HCEC 1CT (cell line): ENCODE measurements around the gene SLC26A11.
"Not testable (repeated sequence)": the region's sequence is repeated elsewhere in the genome, so short reads cannot be mapped to it uniquely, and the experiment has no call there.

ENCODE experiments used
- DNase-seq: peaks from one replicate; pipeline ENCODE4 v3.0.0-alpha.2; 2017

Gene SLC26A11

DNA sequence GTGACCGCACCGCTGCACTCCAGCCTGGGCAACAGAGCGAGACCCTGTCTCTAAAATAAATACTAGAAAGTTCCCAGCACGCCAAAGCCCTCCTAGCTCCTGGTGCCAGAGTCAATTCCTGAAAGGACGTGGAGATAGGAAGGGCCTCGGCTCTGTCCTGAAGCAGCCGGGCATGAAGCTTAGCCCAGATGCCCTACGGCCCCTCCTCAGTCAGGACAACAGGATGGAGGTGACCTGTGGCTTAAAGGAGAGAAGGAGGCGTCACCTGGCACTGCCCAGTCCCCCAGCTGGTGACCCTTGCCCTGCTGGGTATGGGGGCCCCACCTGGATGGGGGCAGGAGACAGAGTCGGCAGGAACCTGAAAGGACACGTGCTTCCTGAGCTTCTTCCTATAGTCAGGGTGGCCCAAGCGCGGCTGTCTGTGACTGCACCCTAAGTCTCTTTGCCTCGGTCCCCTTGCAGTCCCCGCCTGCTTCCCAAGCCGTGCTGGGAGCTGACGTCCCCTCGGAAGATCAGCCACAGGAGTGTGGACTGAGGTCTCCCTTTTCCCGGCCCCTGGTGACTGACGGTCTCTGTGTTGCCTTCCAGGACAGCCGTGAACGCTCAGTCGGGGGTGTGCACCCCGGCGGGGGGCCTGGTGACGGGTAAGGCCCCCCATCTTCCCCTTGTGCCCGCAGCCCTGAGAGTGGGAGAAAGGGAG is 25.5 kb downstream of the SLC26A11 start:
- no peak for DNase-seq

DNA sequence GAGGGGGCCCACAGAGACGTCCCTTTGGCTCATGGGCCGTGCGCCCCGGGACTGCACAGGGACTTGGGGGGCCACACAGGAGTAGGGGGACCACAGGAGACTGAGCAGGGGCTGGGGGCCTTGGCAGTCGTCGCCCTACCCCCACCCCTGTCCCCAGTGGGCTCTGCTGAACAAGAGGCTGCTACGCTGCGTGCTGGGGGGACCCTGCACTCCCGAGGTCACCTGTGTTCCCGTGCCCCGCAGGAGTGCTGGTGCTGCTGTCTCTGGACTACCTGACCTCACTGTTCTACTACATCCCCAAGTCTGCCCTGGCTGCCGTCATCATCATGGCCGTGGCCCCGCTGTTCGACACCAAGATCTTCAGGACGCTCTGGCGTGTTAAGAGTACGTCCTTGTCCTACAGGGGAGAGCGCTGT is 26.0 kb downstream of the SLC26A11 start:
- DNase-seq, result no peak

DNA sequence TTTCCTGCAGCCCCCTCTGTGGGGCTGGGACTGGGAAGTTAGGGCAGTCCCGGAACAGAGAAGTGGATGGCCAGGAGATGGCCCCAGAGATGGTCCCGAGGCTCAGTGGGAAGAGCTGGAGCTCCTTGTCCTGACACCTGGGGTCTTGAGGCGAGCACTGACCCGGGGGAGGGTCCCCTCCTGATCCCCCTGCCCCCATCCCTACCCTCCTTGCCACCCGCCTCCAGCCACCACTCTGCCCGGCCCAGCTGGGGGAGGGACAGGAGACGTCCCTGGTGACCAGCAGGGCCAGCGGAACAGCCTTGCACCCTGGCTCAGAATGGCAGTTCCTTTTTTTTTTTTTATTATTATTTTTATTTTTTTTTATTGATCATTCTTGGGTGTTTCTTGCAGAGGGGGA is 26.5 kb downstream of the SLC26A11 start:
- no peak for DNase-seq

DNA sequence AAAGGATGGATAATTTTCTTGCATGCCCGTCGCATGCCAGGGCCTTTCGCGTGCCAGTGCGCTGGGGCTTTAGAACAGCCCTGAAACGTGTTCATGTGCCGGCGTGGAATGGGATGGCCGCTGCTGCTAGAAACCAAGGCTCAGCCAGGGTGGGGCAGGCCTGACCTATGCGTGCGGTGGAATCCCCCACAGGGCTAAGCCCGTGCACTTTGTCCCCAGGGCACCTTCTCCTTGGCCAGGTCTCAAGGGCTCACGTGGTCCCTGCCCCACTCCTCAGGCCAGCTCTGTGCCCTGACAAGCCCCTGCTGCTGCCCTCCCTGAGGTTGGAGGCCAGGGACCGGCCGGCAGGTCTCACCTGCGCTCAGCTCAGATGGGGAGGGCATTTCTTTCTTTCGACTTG is 27.3 kb downstream of the SLC26A11 start:
- DNase-seq, result no peak

DNA sequence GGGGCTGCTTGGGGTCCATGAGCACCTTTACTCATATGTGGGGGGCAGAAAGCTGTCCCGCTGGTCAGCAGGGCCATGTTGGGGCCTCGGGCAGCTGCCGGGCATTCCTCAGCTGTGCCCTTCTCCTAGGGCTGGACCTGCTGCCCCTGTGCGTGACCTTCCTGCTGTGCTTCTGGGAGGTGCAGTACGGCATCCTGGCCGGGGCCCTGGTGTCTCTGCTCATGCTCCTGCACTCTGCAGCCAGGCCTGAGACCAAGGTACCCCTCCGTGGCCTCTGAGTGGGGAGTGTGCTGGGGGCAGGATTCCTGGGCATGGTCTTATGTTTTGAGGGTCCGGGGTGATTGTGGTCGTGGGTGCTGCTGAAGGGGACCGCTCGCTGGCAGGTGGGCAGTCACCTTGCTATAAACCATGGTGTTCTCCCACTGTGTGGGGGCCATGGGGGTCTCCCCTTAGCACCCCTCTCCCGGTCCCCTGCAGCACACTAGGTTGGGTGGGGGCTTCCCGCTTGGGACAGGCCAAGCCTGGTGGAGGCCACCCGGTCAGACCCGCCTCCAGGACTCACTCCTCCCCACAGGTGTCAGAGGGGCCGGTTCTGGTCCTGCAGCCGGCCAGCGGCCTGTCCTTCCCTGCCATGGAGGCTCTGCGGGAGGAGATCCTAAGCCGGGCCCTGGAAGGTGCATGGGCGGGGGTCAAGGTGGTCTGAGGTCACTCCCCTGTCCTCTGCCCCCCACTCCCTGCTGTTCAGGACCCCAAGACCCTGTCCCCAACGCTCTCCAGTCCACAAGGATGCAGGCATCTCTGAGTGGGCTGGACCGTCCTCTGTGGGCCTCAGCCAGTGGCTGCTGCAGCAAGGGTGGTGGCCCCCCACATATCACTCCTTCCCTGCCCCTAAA is 28.0 kb downstream of the SLC26A11 start:
- DNase-seq, result no peak

DNA sequence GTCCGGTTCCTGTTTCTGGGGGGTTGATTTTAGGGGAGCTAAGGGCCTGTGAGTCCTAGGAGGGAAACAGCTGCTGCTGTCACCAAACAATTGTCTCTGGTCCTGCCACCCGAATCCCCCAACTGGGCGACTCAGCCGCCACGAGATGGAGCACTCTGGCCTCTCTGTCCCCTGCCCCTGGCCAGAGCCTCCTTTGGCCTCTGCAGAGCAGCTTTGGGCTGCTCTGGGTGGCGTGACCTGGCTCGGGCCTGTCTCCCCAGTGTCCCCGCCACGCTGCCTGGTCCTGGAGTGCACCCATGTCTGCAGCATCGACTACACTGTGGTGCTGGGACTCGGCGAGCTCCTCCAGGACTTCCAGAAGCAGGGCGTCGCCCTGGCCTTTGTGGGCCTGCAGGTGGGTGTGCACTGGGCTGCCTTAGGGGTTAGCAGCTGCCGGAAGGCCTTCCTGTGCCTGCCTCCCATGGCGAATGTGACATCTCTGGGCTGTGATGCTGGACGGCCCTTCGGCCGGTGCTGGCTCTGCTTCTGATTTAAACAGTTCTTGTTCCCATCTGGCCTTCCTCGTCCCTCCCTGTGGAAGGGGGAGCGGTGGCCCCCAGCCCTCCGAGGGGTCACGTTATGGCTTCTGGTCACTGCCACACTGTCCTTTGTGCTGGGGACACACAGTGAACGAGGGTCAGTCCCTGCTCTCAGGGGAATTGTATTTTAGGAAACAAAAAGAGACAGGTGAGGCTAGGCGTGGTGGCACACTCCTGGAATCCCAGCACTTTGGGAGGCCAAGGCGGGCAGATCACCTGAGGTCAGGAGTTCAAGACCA is 28.9 kb downstream of the SLC26A11 start:
- no peak for DNase-seq

DNA sequence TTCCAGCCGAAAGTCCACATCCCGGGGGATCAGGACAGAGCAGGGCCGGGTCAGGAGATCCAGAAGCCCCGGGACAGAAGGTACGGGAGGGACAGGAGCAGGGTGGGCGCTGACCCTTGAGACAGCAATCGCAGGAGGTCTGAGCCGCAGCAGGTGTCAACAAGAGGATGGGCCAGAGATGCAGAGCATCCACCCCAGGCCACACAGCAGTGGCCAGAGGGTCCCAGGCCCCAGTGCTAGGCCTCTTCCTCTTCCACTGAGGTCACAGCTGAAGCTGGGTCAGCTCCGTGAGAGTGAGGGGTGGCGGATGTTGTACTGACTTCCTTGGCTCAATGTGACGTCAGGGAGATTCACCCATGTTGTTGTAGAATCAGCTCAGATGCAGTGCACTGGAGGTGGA is 31.7 kb downstream of the SLC26A11 start:
- no peak for DNase-seq

DNA sequence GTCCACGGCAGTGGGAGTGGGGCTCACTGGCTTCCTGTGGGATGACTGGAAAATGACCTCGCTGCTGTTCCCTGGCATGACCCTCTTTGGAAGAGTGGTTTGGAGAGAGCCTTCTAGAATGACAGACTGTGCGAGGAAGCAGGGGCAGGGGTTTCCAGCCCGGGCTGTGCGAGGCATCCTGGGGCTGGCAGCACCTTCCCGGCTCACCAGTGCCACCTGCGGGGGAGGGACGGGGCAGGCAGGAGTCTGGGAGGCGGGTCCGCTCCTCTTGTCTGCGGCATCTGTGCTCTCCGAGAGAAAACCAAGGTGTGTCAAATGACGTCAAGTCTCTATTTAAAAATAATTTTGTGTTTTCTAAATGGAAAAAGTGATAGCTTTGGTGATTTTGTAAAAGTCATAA is 32.6 kb downstream of the SLC26A11 start:
- DNase-seq, result no peak

DNA sequence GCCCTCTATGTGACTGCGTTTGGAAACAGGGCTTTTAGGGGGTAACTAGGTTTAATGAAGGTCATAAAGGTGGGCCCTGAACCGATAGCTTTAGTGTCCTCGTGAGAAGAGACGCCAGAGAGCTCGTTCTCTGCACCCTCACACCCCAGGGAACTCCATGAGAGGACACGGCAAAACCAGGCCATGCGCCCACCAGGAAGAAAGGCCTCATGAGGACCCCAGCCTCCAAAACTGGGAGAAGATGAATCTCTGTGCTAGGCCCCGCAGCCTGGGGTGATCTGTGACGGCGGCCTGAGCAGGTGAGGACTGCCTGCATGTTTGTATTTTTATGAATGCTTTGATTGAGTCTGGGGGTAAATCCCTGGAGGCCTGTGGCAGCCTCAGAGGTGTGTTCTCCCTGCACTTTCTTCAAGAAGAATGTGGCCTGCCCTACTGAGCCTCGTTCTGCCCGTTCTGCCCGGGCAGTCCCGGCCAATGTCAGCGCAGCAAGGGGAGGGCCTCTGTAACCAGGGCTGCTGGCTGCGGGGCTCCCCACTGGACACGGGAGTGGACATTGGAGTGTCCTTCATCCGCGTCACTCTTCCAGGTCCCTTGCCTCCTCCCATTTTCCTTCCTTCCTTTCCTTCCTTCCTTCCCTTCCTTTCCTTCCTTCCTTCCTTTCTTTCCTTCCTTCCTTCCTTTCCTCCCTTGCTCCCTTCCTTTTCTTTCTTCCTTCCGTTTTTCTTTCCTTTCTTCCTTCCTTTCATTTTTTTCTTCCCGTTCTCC is 33.6 kb downstream of the SLC26A11 start:
- no peak for DNase-seq

DNA sequence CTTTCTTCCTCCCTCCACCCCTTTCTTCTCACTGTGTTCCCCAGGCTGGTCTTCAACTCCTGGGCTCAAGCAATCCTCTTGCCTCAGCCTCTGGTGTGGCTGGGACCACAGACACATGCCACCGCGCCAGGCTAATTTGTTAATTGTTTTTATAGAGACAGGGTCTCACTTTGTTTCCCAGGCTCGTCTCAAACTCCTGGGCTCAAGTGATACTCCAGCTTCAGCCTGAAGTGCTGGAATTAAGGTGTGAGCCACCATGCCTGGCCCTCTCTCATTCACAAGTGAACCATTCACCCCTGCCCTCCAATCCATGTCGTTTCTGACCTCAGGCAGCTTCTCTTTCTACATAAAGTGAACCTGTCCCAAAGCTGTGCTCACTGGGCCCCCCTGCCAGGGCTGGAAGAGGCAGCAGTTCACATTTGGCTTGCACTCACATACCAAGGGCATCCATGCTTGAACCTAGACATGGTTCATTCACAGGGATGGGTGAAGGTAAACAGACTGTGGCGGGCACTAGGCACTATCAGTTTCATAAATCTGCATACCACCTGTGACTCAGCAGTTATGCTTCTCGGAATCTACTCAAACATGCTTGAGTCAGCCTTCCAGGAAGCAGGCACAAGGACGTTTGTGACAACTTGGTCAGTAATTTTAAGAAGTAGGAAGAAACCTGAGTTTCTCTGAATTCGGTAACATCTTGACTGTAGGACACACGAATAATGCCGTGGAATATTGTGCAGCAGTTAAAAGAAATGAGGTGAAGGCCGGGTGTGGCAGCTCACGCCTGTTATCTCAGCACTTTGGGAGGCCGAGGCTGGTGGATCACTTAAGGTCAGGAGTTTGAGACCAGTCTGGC is 34.4 kb downstream of the SLC26A11 start:
- peak; percentile 87 for DNase-seq

DNA sequence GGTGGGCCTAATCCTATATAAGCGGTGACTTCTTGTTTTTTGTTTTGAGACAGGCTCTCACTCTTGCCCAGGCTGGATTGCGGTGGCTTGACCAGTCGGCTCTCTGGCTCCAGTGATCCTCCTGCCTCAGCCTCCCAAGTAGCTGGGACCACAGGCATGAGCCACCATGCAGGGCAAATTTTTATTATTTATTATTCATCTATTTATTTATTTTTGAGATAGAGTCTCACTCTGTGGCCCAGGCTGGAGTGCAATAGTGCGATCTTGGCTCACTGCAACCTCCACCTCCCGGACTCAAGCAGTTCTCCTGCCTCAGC is 35.8 kb downstream of the SLC26A11 start:
- no peak for DNase-seq

DNA sequence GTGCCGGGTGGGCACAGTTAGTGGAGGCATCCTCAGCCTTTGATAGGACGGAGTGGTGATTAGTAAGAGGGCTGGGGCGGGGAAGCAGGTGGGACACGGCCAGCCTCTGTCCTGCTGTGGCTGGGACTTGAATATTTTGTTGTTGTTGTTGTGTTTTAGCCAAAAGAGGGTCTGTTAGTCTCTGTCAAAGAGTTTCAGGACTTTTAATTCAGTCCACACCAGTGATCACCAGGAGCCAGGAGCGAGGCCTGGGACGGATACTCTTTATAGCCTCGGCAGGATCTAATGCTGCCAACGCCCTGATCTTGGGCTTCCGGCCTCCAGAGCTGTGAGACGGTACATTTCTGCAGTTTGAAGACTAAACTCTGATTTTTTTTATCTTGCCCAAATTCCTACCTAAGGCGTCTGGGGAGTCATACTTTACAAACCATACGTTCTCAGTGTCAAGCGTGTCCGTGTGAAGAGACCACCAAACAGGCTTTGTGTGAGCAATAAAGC is 37.5 kb downstream of the SLC26A11 start:
- DNase-seq, result no peak

DNA sequence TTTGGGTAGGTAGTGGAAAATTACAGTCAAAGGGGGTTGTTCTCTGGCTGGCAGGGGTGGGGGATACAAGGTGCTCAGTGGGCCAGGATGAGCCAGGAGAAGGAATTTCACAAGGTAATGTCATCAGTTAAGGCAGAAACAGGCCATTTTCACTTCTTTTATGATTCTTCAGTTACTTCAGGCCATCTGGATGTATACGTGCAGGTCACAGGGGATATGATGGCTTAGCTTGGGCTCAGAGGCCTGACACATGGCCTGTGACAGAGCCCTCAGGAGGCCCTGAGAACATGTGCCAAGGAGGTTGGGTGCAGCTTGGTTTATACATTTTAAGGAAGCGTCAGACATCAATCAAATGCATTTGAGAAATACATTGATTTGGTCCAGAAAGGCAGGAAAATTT is 38.1 kb downstream of the SLC26A11 start:
- DNase-seq, result not testable (repeated sequence)

DNA sequence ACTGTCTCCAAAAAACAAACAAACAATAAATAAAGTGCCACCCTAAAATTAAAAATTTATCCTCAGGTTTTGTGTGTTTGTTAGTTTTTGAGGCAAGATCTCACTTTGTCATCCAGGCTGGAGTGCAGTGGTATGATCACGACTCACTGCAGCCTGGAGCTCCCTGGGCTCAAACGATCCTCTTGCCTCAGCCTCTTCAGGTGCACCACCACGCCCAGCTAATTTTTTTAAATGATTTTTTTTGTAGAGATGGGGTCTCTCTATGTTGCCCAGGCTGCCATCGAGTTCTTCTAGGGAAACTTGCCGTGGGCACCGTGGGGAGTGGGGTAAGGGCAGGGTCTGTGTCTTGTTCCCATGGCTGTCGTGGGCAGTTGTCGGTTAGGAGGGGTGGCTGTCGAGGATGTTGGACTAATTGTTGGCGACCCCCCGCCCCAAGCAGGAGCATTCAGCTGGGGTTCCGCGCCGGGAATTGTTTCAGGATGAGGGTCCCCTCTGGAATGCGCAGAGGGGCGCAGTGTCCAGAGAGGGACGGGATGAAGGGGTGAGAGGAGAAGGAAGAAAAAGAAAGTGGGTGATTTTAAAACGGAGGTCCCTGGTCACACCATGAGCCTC is 39.3 kb downstream of the SLC26A11 start:
- DNase-seq, result peak; percentile 29

DNA sequence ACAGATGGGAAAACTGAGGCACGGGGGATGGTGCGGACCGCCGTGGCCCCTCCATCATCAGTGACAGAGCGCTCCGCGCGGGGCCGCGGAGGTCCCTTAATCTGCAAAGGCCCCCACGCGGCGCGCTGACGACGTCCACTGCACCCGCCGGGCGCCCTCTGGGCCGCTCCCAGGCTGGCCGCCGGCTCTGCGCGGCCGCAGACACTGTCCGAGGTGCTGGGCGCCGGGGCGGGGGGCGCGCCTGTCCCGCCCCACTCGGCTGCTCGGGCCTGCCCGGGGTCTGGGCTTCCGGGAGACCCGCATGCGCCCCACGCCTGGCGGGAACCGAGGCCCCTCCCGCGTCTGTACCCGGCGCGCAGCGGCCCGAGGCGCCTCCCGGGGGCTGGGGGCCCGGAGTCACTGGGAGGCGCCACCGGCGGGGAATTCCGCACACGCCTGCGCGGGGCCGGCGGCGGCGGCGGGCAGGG is 39.9 kb downstream of the SLC26A11 start:
- peak; percentile 55 for DNase-seq

DNA sequence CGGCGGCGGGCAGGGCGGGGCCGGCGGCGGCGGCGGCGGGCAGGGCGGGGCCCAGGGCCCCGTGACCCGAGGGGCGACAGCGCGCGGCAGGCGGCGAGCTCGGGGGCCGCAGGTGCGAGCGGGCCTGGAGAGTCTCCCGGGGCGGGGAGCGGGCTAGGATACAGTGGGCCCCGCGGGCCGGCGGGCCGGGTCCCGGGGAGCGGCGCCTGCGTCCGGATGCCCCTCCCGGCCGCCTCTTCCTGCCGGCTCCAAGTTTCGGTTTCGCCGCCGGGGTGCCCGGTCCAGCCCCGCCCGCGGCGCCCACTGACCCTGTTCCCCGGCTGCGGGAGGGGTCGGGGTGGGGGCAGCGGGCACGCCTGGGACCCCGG is 40.5 kb downstream of the SLC26A11 start, which contains the start of gene RNF213:
RNF213 (plus strand) TSS at position 62 of the 368 bp plus-strand sequence. CDS start 2,830 bp downstream, outside the sequence.
- peak; percentile 31 for DNase-seq

DNA sequence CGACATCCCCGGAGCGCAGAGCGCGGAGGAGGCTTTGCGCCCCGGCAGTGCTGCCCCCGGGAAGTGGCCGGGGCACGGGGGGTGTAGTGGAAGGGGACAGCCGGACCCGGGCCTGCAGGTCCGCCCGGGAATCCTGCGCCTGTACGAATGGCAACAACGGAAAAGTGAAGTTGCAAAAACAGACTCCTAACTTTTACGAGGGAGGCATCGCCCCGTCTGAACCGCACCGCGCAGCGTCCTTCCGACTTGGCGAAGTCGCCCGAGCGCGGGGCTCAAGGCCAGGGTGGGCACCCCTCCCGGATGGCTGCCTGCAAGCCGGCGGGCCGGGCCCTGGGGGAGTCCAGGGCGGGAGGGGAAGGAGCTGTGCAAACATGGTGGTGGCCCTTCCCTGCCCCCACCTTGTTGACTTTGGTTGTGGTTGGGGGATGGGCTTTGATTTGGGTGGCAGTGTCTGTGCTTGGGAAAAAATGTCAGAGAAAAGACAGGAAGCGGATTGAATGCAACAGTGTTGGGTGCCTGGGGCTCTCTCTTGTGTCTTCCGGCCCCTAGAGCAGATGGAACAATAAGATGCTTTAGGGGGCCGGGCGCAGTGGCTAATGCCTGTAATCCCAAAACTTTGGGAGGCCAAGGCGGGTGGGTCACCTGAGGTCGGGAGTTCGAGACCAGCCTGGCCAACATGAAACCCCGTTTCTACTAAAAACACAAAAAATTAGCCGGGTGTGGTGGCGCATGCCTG is 41.1 kb downstream of the SLC26A11 start:
- DNase-seq, result peak; percentile 51

DNA sequence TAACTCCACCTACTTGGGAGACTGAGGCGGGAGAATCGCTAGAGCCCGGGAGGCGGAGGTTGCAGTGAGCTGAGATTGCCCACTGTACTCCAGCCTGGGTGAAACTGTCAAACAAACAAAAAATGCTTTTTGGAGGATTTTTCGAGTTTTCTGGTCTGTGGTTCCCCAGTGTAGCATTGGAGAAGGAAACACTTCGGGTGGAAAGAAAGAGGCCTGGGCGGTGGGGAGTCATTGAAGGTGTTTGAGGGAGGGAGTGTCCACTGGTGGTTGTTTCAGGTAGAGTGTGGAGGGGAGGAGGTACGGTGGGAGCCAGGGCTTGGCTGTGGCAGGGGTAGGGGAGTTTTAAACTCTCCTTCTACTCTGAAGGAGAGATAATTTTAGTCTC is 41.7 kb downstream of the SLC26A11 start:
- DNase-seq, result no peak

DNA sequence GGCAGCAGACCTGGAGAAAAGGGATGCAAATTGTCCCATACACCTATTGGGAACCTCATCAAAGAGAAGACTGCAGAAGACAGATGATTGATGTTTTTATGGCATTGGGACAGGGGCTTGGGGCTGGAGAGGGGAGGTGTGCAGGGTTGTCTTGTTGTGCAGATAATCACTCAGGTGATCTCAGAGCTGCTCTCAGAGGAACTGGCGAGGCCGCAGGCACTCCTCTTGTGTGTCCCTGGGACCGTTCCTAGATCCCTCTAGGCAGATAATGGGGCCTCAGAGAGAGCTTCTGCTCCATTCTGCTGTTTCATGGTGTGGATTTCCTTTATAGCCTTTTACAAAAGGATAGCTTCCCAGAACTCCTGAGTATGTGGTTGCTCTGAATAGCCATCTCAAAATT is 42.1 kb downstream of the SLC26A11 start:
- no peak for DNase-seq

DNA sequence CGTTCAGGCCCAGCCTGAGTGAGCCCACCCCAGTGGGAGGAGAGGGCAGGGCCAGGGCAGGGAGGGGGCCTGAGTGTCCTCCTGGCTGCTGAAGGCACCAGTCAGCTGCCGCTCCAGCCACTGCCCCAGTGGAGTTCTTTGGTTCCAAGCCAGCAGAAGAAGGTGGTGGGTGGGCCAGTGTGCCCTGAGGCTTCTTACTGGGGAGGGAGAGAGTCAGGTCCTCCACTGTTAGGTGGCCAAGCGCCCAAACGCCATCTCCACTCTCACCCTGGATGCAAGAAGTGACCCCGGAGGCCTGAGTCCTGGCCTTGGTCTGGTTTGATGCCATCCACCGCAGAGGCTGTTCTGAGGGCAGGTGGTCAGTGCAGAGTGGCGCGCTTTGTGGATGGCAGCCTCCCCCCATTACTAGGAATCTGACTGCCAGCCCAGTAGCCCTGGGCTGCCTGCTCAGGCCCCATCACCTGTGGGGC is 42.6 kb downstream of the SLC26A11 start:
- DNase-seq, result no peak
